ENCODE results near the gene CT45A1.
"Not testable (repeated sequence)": the region's sequence is repeated elsewhere in the genome, so short reads cannot be mapped to it uniquely, and the experiment has no call there.

GRCh38 chrX:135713183-135713689, at the start of gene CT45A1:
- TF ChIP-seq POLR2A (IDR thresholded peaks at IDR 0.05): not testable (repeated sequence)
- TF ChIP-seq, protein P1, sequence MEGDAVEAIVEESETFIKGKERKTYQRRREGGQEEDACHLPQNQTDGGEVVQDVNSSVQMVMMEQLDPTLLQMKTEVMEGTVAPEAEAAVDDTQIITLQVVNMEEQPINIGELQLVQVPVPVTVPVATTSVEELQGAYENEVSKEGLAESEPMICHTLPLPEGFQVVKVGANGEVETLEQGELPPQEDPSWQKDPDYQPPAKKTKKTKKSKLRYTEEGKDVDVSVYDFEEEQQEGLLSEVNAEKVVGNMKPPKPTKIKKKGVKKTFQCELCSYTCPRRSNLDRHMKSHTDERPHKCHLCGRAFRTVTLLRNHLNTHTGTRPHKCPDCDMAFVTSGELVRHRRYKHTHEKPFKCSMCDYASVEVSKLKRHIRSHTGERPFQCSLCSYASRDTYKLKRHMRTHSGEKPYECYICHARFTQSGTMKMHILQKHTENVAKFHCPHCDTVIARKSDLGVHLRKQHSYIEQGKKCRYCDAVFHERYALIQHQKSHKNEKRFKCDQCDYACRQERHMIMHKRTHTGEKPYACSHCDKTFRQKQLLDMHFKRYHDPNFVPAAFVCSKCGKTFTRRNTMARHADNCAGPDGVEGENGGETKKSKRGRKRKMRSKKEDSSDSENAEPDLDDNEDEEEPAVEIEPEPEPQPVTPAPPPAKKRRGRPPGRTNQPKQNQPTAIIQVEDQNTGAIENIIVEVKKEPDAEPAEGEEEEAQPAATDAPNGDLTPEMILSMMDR (IDR thresholded peaks at IDR 0.05): not testable (repeated sequence)
